IMR-90 (cell line): ENCODE results near the gene ANGPTL4. TPM values are rescaled to one million over a fixed set of nuclear protein-coding genes. Genes with fewer than 3 reads are reported as not detected.

Experiments
- ATAC-seq: fragments of 200-7000 bp; cut with Tn5 transposase; 2 replicates; pipeline ENCODE4 v1.9.1; 2020; ENCODE audit warnings: low read depth, mild to moderate bottlenecking, moderate library complexity
- BruUV-seq: library from RNA; stranded (reverse); fragments of 400-500 nt; replicated peaks from 2 replicates; lab custom pipeline; 2021; lab: Mats Ljungman, UMichigan
- CTCF ChIA-PET: fragments of 300-600 bp; formaldehyde crosslinking; extraction: SDS; loops from one replicate; lab custom pipeline; 2021; ENCODE audit warnings: antibody characterized with exemption; lab: Yijun Ruan, JAX
- POLR2A ChIA-PET: fragments of 300-600 bp; sonication (Branson Sonifier 250); formaldehyde crosslinking; loops from one replicate; lab custom pipeline; 2022; ENCODE audit warnings: antibody characterized with exemption; ENCODE audit not compliant: unreplicated experiment; lab: Charles Lee
- DNase-seq: peaks from one replicate; pipeline ENCODE4 v3.0.0; 2013
- H2AFZ ChIP-seq: replicated peaks from 2 replicates; pipeline ENCODE3; 2013; ENCODE audit warnings: low read length, mild to moderate bottlenecking; ENCODE audit not compliant: poor library complexity
- H2AK5ac ChIP-seq: 2 replicates; pipeline ENCODE4 v1.6.1; 2013; ENCODE audit warnings: low read depth, low read length, inconsistent platforms
- H2AK9ac ChIP-seq: replicated peaks from 2 replicates; pipeline ENCODE3; 2013; ENCODE audit warnings: mild to moderate bottlenecking, low read depth, low read length, moderate library complexity; ENCODE audit not compliant: poor library complexity
- H2BK120ac ChIP-seq: 2 replicates; pipeline ENCODE4 v1.6.1; 2013; ENCODE audit warnings: low read depth, low read length, inconsistent platforms
- H2BK15ac ChIP-seq: 3 replicates; pipeline ENCODE4 v1.6.1; 2013; ENCODE audit warnings: low read depth, low read length, inconsistent platforms
- H2BK20ac ChIP-seq: 2 replicates; pipeline ENCODE4 v1.6.1; 2013; ENCODE audit warnings: low read depth, mild to moderate bottlenecking, inconsistent platforms, low read length, moderate library complexity
- H2BK5ac ChIP-seq: 2 replicates; pipeline ENCODE4 v1.6.1; 2013; ENCODE audit warnings: mild to moderate bottlenecking, low read depth, low read length, inconsistent platforms; ENCODE audit not compliant: poor library complexity, severe bottlenecking
- H3K14ac ChIP-seq: replicated peaks from 2 replicates; pipeline ENCODE4 v1.6.1; 2013; ENCODE audit warnings: low read depth, low read length, inconsistent platforms
- H3K18ac ChIP-seq: 2 replicates; pipeline ENCODE4 v1.6.1; 2013; ENCODE audit warnings: low read depth, low read length, control low read depth
- H3K23ac ChIP-seq: 2 replicates; pipeline ENCODE4 v1.6.1; 2013; ENCODE audit warnings: low read depth, low read length, inconsistent platforms
- H3K27ac ChIP-seq: 2 replicates; pipeline ENCODE4 v1.5.1; 2013; ENCODE audit warnings: mild to moderate bottlenecking, control low read depth, low read length; ENCODE audit not compliant: insufficient read depth
- H3K27me3 ChIP-seq: 2 replicates; pipeline ENCODE4 v1.6.1; 2013; ENCODE audit warnings: low read length; ENCODE audit not compliant: control insufficient read depth, insufficient read depth
- H3K36me3 ChIP-seq: 2 replicates; pipeline ENCODE4 v1.6.1; 2013; ENCODE audit warnings: low read length, mixed read lengths; ENCODE audit not compliant: control insufficient read depth, insufficient read depth
- H3K4ac ChIP-seq: 2 replicates; pipeline ENCODE4 v1.6.1; 2013; ENCODE audit warnings: low read depth, low read length, inconsistent platforms
- H3K4me1 ChIP-seq: 2 replicates; pipeline ENCODE4 v1.6.1; 2013; ENCODE audit warnings: low read length, mixed read lengths; ENCODE audit not compliant: control insufficient read depth, insufficient read depth
- H3K4me2 ChIP-seq: 2 replicates; pipeline ENCODE4 v1.6.1; 2013; ENCODE audit warnings: low read depth, mild to moderate bottlenecking, control low read depth, low read length, moderate library complexity
- H3K4me3 ChIP-seq: 2 replicates; pipeline ENCODE4 v1.5.1; 2013; ENCODE audit warnings: low read depth, mild to moderate bottlenecking, control low read depth, low read length, moderate library complexity; ENCODE audit not compliant: insufficient read depth
- H3K56ac ChIP-seq: 2 replicates; pipeline ENCODE4 v1.6.1; 2013; ENCODE audit warnings: low read length, inconsistent platforms; ENCODE audit not compliant: insufficient read depth; ENCODE audit errors: extremely low read depth
- H3K79me1 ChIP-seq, 2 experiments: 2 replicates each; pipeline ENCODE4 v1.6.1; 2013; ENCODE audit warnings: low read length in 2 of 2, inconsistent platforms in 1 of 2, low read depth in 1 of 2
- H3K9ac ChIP-seq: 2 replicates; pipeline ENCODE4 v1.6.1; 2013; ENCODE audit warnings: low read depth, low read length, control low read depth
- H3K9me1 ChIP-seq: 2 replicates; pipeline ENCODE4 v1.6.1; 2013; ENCODE audit warnings: low read length, inconsistent platforms; ENCODE audit not compliant: insufficient read depth
- H3K9me3 ChIP-seq: 2 replicates; pipeline ENCODE4 v1.6.1; 2013; ENCODE audit warnings: low read length; ENCODE audit not compliant: control insufficient read depth, insufficient read depth
- H4K20me1 ChIP-seq: 2 replicates; pipeline ENCODE4 v1.6.1; 2013; ENCODE audit warnings: low read length, inconsistent platforms; ENCODE audit not compliant: insufficient read depth
- H4K5ac ChIP-seq: 2 replicates; pipeline ENCODE4 v1.6.1; 2013; ENCODE audit warnings: mild to moderate bottlenecking, low read depth, low read length, control low read depth
- H4K8ac ChIP-seq, 2 experiments: 2 replicates each; pipeline ENCODE4 v1.6.1; 2013; ENCODE audit warnings: low read depth in 2 of 2, low read length in 2 of 2, control low read depth in 1 of 2, inconsistent platforms in 1 of 2
- H4K91ac ChIP-seq: 2 replicates; pipeline ENCODE4 v1.6.1; 2013; ENCODE audit warnings: low read depth, low read length, inconsistent platforms; ENCODE audit not compliant: insufficient read depth
- BHLHE40 ChIP-seq: fragments of 150-350 bp; IDR thresholded peaks from 2 replicates; pipeline ENCODE4 v1.6.1; 2016; ENCODE audit warnings: mild to moderate bottlenecking, low read depth, low read length
- CEBPB ChIP-seq: IDR thresholded peaks from 2 replicates; pipeline ENCODE4 v1.6.1; 2012; ENCODE audit warnings: low read depth, low read length, improper control_type of control experiment
- CHD1 ChIP-seq: IDR thresholded peaks from 2 replicates; pipeline ENCODE4 v1.6.1; 2012; ENCODE audit warnings: low read depth, low read length, improper control_type of control experiment
- CTCF ChIP-seq: conservative IDR thresholded peaks from 2 replicates; pipeline ENCODE4 v1.5.1; 2012; ENCODE audit warnings: mild to moderate bottlenecking, low read depth, low read length, improper control_type of control experiment
- ELK1 ChIP-seq: fragments of 150-350 bp; IDR thresholded peaks from 2 replicates; pipeline ENCODE4 v1.6.1; 2016; ENCODE audit warnings: low read depth, mild to moderate bottlenecking, low read length, moderate library complexity, borderline replicate concordance
- FOS ChIP-seq: fragments of 150-350 bp; IDR thresholded peaks from 2 replicates; pipeline ENCODE4 v1.6.1; 2016; ENCODE audit warnings: low read depth, low read length
- MAZ ChIP-seq: IDR thresholded peaks from 2 replicates; pipeline ENCODE4 v1.6.1; 2012; ENCODE audit warnings: low read depth, mild to moderate bottlenecking, low read length, improper control_type of control experiment, moderate library complexity, borderline replicate concordance
- MXI1 ChIP-seq: IDR thresholded peaks from 2 replicates; pipeline ENCODE4 v1.6.1; 2012; ENCODE audit warnings: low read depth, mild to moderate bottlenecking, low read length, moderate library complexity, borderline replicate concordance
- NFE2L2 ChIP-seq: fragments of 150-350 bp; IDR thresholded peaks from 2 replicates; pipeline ENCODE4 v1.6.1; 2016; ENCODE audit warnings: low read depth, mild to moderate bottlenecking, low read length
- POLR2A ChIP-seq: IDR thresholded peaks from 2 replicates; pipeline ENCODE4 v1.6.1; 2012; ENCODE audit warnings: mild to moderate bottlenecking, low read depth, low read length
- RAD21 ChIP-seq: IDR thresholded peaks from 2 replicates; pipeline ENCODE4 v1.6.1; 2012; ENCODE audit warnings: low read length, improper control_type of control experiment
- RCOR1 ChIP-seq: IDR thresholded peaks from 2 replicates; pipeline ENCODE4 v1.6.1; 2012; ENCODE audit warnings: mild to moderate bottlenecking, low read length, improper control_type of control experiment; ENCODE audit not compliant: insufficient replicate concordance
- RFX5 ChIP-seq: IDR thresholded peaks from 2 replicates; pipeline ENCODE4 v1.8.0; 2012; ENCODE audit warnings: low read depth, mild to moderate bottlenecking, low read length, moderate library complexity
- SMC3 ChIP-seq: fragments of 150-350 bp; IDR thresholded peaks from 2 replicates; pipeline ENCODE4 v1.6.1; 2016; ENCODE audit warnings: low read depth, mild to moderate bottlenecking, antibody characterized with exemption, low read length, moderate library complexity
- USF2 ChIP-seq: fragments of 150-350 bp; IDR thresholded peaks from 2 replicates; pipeline ENCODE4 v1.6.1; 2017; ENCODE audit warnings: mild to moderate bottlenecking, antibody characterized with exemption, low read length, low read depth
- WGBS, 2 experiments: methylation state at CpG; one replicate each; pipeline versions ENCODE4 v1.1.5 to v1.1.7; 2013; ENCODE audit warnings: missing lambda C conversion rate in 2 of 2; ENCODE audit not compliant: insufficient read length in 1 of 2; ENCODE audit errors: extremely low coverage in 2 of 2; 5-methylcytosine and 5-hydroxymethylcytosine counted together
- dilution Hi-C: fragments of 300-500 bp; cut with HindIII; formaldehyde crosslinking; loops from one replicate; pipeline ENCODE4 v1.14.3; 2018; ENCODE audit warnings: low sequenced_read_pairs; ENCODE audit not compliant: unreplicated experiment
- in situ Hi-C: fragments of 300-500 bp; cut with MboI; formaldehyde crosslinking; loops from 3 replicates; pipeline ENCODE4 v1.14.3; 2019; ENCODE audit warnings: low sequenced_read_pairs, inconsistent platforms, mixed read lengths
- intact Hi-C: fragments of 100-400 bp; cut with micrococcal nuclease; formaldehyde crosslinking; loops from 2 replicates; pipeline ENCODE4 v1.10.0; 2022
- polyA plus RNA-seq, 3 experiments: library from polyadenylated mRNA; depleted of rRNA; stranded (reverse); fragments of >200 nt; gene quantifications; 2 replicates each; pipeline ENCODE4 v1.2.3, GENCODE V29; 2012; ENCODE audit warnings: low replicate concordance in 1 of 3
- total RNA-seq: library from RNA; depleted of rRNA; stranded (reverse); fragments of >200 nt; gene quantifications from 2 replicates; pipeline ENCODE4 v1.2.3, GENCODE V29; 2012

The ANGPTL4 gene
- total and polyA plus RNA-seq, 2 of the 4 experiments (the other 2 are of a cell fraction) = 1.4 to 19.1 TPM

- Histone ChIP-seq H3K56ac (no peak overlapping the region), H2AK9ac (no peak overlapping the region), H4K20me1 (no peaks in the 10 kb centered on the region), H2BK5ac (no peak overlapping the region), H3K79me1 (peaks cover 0 to 7% of the 10 kb centered on the region in 2 experiments; a peak in 3 of 4 replicates), H3K18ac (no peak overlapping the region), H3K27me3 (no peaks in the 10 kb centered on the region), H3K27ac (no peak overlapping the region), H3K4me3 (no peak overlapping the region), H2AK5ac (no peak overlapping the region), H3K4me2 (no peak overlapping the region), H4K5ac (no peak overlapping the region), H3K9me1 (0 out of 2 replicates have a peak, but pooled peaks cover 5% of the 10 kb centered on the region), H3K14ac (no peak overlapping the region), H3K9me3 (no peaks in the 10 kb centered on the region), H2BK120ac (no peak overlapping the region), H2BK20ac (no peak overlapping the region), H4K8ac (no peak overlapping the region), H3K36me3 (no peaks in the 10 kb centered on the region), H3K4ac (no peak overlapping the region), H3K23ac (no peak overlapping the region), H2BK15ac (no peak overlapping the region), H2AFZ (no peak overlapping the region), H4K91ac (no peak overlapping the region), H3K4me1 (peaks cover 4% of the 10 kb centered on the region), H3K9ac (no peak overlapping the region)
- dilution Hi-C loops (no loop called here), in situ Hi-C loops (no loop called here), intact Hi-C loops (no loop called here)
- BruUV-seq = no TSS peak
- TF ChIP-seq BHLHE40 (no peak), POLR2A (no peak), CTCF (no peak), RCOR1 (no peak), NFE2L2 (no peak), RFX5 (no peak), USF2 (no peak), RAD21 (no peak), CHD1 (no peak), CEBPB (no peak), ELK1 (no peak), MAZ (no peak), SMC3 (no peak), MXI1 (no peak), FOS (no peak)
- ATAC-seq = no peak
- WGBS, 2 experiments = 100% methylated on average over 2 of the region's 4 CpGs; no CpG with 5 or more reads in 1 of the 2 experiments
- no peak for DNase-seq
- POLR2A ChIA-PET = interaction anchor here (0.6 kb wide), 1 partner anchor 97 kb away, joined by 5 read pairs; no protein-coding TSS in a partner anchor
- CTCF ChIA-PET = interaction anchor here (0.6 kb wide), 1 partner anchor 57 kb away, joined by 3 read pairs; no protein-coding TSS in a partner anchor
These were observed 52.8 kb downstream of the ANGPTL4 start for GRCh38 chr19:8416796-8417195.
